RWPE1 (cell line): ENCODE measurements around the gene APLP2.

Experiments
- CTCF ChIA-PET: fragments of 350-600 bp; sonication (Branson Sonifier 250); formaldehyde crosslinking; extraction: SDS; loops from one replicate; lab custom pipeline; 2021; lab: Yijun Ruan, JAX
- POLR2A ChIA-PET: fragments of 400-600 bp; formaldehyde crosslinking; extraction: SDS; loops from one replicate; lab custom pipeline; 2020; ENCODE audit warnings: antibody characterized with exemption; ENCODE audit not compliant: low non-redundant PET; lab: Yijun Ruan, JAX
- DNase-seq: peaks from one replicate; pipeline ENCODE4 v3.0.0; 2012; ENCODE audit warnings: low spot score
- H3K27ac ChIP-seq: fragments of 450-650 bp; 2 replicates; pipeline ENCODE4 v1.5.1; 2017
- CTCF ChIP-seq: fragments of 450-650 bp; conservative IDR thresholded peaks from 2 replicates; pipeline ENCODE4 v1.5.1; 2017; ENCODE audit warnings: low read depth, mild to moderate bottlenecking

APLP2 gene

GRCh38 chr11:130157840-130158239 is 88.1 kb downstream of the APLP2 start:
- no peak overlapping the region for H3K27ac ChIP-seq
- ChIA-PET POLR2A (no interaction called here), CTCF (interaction anchor here (1.5 kb wide), 1 partner anchor 12 kb away, joined by 9 read pairs; no protein-coding TSS in a partner anchor)
- no peak for TF ChIP-seq CTCF
- no peak for DNase-seq

DNA sequence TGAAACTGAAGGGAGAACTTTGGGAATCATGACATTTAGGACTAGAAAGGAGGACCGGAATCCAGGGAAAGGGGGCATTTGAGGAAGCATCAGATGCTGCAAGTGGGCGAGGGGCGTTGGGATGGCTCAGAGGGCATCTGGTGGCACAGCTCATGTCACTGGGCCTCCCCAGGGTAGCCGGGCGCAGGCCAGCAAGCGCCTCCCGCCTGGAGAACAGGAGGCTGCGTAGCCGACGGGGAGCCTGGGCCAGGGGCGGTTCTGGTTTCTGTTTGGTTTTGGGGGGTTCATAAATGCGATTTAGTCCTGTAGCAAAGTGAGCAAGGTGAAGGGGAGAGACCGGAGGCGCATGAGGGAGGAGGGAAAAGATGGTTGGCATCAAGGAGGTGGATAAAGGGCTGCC is 89.4 kb downstream of the APLP2 start:
- CTCF ChIA-PET, result no interaction called here
- TF ChIP-seq CTCF, result no peak
- POLR2A ChIA-PET, result no interaction called here

DNA sequence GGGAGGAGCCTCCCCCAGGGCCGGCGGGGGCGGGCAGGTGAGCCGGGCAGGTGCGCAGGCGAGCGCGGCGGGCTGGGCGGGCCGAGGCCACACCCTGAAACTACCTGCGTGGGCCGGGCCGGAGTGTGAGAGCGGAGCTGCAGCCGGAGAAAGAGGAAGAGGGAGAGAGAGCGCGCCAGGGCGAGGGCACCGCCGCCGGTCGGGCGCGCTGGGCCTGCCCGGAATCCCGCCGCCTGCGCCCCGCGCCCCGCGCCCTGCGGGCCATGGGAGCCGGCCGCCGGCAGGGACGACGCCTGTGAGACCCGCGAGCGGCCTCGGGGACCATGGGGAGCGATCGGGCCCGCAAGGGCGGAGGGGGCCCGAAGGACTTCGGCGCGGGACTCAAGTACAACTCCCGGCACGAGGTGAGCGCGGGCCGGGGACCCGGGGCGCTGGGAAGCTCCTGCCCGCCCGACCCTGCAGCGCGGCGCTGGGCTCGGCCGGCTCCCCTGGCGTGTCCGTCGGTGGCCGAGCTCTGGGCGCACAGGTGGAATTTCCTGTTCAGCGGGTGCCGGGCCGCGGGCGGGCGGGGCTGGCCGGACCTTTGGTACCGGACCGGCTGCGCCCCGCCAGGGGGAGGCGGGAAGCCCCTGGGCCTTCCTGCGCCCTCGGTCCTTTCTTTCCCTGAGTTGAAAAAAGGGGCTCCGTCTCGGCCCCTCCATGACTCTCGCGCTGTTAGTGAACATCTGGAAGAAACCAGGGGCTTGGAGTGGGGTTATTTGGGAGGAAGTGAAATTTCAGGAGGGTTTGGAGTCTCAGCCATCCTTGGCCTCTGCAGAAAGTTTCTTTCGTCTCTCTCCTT is 90.2 kb downstream of the APLP2 start, which contains the start of gene ST14:
TSS of gene ST14 (plus strand) at position 126 of the 841 bp plus-strand sequence. CDS start at position 324, 198 bp downstream.
- POLR2A ChIA-PET, result interaction anchor here (1.0 to 1.3 kb wide), 2 partner anchors 9 to 14 kb away, joined by 4 to 5 read pairs; no protein-coding TSS in a partner anchor

More for the DNA sequence above, 89.4 kb downstream of the APLP2 start:
- no peak for DNase-seq
- no peak overlapping the region for H3K27ac ChIP-seq

GRCh38 chr11:130160498-130161155 is 90.9 kb downstream of the APLP2 start:
- H3K27ac ChIP-seq, result no peak overlapping the region
- POLR2A ChIA-PET, result interaction anchor here (1.0 to 1.3 kb wide), 2 partner anchors 10 to 14 kb away, joined by 4 to 5 read pairs; no protein-coding TSS in a partner anchor
- TF ChIP-seq CTCF, result no peak
- DNase-seq, result no peak
- CTCF ChIA-PET, result interaction anchor here (0.6 to 1.2 kb wide), 3 partner anchors 15 to 52 kb away, joined by 4 to 8 read pairs (median 7); no protein-coding TSS in a partner anchor

More for the DNA sequence above, 90.2 kb downstream of the APLP2 start, which contains the start of gene ST14:
- CTCF ChIA-PET, result interaction anchor here (0.6 to 1.2 kb wide), 3 partner anchors 14 to 53 kb away, joined by 4 to 8 read pairs (median 7); no protein-coding TSS in a partner anchor
- H3K27ac ChIP-seq, result no peak within 1 kb of the TSS
- no peak for TF ChIP-seq CTCF
- peak; percentile 79 for DNase-seq

GRCh38 chr11:130161441-130162145 is 91.9 kb downstream of the APLP2 start:
- ChIA-PET POLR2A (no interaction called here), CTCF (interaction anchor here (1.4 kb wide), 1 partner anchor 304 kb away, joined by 3 read pairs; no protein-coding TSS in a partner anchor)
- TF ChIP-seq CTCF, result no peak
- H3K27ac ChIP-seq, result no peak overlapping the region
- DNase-seq, result no peak
